Hepatocyte (in vitro differentiated cells): Measurements from ENCODE around the gene TEX52.
A peak's percentile ranks its signal among the peaks of the same experiment; 100 is the strongest.

Experiments used
- EZH2 ChIP-seq: fragments of 200-600 bp; sonication (generic); IDR thresholded peaks from 2 replicates; pipeline ENCODE4 v1.6.1; 2016; ENCODE audit warnings: antibody characterized with exemption, mild to moderate bottlenecking, borderline replicate concordance
- TF ChIP-seq, protein P1 (sequence below): fragments of 200-600 bp; sonication (generic); IDR thresholded peaks from 2 replicates; pipeline ENCODE4 v1.5.1; 2016; ENCODE audit warnings: antibody characterized with exemption, mild to moderate bottlenecking; ENCODE audit not compliant: poor library complexity

DNA sequence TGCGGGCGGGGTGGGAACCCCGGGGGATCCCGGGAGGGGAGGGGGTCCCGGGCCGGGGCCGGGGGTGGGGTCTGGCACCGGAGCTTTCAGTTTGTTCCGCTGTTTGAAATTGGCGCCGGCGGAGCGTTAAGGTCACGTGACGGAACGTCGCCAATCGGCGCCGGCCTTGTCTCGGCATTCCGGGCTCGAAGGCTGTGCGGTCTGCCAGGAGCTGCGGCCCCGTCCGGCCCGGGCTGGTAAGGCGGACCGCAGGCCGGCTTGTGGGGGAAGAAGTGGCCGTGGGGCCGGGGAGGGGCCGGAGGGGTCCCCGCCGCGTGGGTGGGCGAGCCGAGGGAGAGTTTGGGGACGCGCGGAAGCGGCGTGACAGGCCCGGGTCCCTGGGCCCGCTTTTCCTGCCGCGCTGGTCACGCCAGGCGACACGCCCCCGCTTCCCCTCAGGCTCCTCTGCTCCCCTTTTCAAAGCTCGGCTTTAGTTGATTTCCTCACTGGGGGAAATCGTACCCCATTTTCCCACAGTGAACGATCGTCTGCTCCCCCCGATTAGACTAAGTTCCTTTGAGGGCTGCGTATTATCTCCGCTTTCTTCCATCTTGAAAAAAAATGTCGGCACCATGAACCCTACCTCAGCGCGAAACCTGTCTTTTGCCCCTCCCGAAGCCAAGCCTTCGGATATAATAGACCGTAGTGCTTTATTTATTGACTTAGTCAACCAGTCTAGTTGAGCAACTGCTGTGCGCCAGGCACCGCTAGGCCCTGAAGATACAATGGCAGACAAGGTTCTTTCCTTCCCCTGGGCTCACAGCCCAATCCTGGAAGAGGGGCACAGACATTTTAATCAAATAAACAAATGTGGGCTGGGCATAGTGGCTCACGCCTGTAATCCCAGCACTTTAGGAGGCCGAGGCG, 20.5 kb upstream of the TEX52 start, which contains the start of the genes FOXM1 and RHNO1:
- TF ChIP-seq, protein P1, sequence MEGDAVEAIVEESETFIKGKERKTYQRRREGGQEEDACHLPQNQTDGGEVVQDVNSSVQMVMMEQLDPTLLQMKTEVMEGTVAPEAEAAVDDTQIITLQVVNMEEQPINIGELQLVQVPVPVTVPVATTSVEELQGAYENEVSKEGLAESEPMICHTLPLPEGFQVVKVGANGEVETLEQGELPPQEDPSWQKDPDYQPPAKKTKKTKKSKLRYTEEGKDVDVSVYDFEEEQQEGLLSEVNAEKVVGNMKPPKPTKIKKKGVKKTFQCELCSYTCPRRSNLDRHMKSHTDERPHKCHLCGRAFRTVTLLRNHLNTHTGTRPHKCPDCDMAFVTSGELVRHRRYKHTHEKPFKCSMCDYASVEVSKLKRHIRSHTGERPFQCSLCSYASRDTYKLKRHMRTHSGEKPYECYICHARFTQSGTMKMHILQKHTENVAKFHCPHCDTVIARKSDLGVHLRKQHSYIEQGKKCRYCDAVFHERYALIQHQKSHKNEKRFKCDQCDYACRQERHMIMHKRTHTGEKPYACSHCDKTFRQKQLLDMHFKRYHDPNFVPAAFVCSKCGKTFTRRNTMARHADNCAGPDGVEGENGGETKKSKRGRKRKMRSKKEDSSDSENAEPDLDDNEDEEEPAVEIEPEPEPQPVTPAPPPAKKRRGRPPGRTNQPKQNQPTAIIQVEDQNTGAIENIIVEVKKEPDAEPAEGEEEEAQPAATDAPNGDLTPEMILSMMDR: peak; percentile 6
- TF ChIP-seq EZH2: no peak
